HepG2 (cell line): Measurements from ENCODE around the gene CAMSAP3. TPM values are rescaled to one million over a fixed set of nuclear protein-coding genes. Genes with fewer than 3 reads are reported as not detected.

ENCODE experiments used
- ARHGAP35 ChIP-seq: sonication (generic); formaldehyde crosslinking; IDR thresholded peaks from 2 replicates; pipeline ENCODE4 v1.9.0; 2022; ENCODE audit warnings: mild to moderate bottlenecking, inconsistent platforms, moderate library complexity, missing genetic modification reagents, borderline replicate concordance
- ATF2 ChIP-seq: sonication (generic); formaldehyde crosslinking; IDR thresholded peaks from 2 replicates; pipeline ENCODE4 v1.4.0; 2020; ENCODE audit warnings: missing genetic modification reagents
- FOSL2 ChIP-seq: sonication (generic); formaldehyde crosslinking; IDR thresholded peaks from 2 replicates; pipeline ENCODE4 v1.4.0; 2020; ENCODE audit warnings: missing genetic modification reagents
- GLI4 ChIP-seq: sonication (generic); formaldehyde crosslinking; IDR thresholded peaks from 2 replicates; pipeline ENCODE4 v1.5.1; 2020; ENCODE audit warnings: missing genetic modification reagents, mild to moderate bottlenecking, moderate library complexity, borderline replicate concordance
- HES4 ChIP-seq: sonication (generic); formaldehyde crosslinking; IDR thresholded peaks from 2 replicates; pipeline ENCODE4 v1.9.0; 2021; ENCODE audit warnings: mild to moderate bottlenecking, missing genetic modification reagents, borderline replicate concordance
- MED1 ChIP-seq: sonication (generic); formaldehyde crosslinking; IDR thresholded peaks from 2 replicates; pipeline ENCODE4 v1.4.0; 2020; ENCODE audit warnings: missing genetic modification reagents
- MIER3 ChIP-seq: IDR thresholded peaks from 2 replicates; pipeline ENCODE4 v1.6.1; 2016; ENCODE audit warnings: missing compliant biosample characterization, borderline replicate concordance
- MYNN ChIP-seq: sonication (generic); formaldehyde crosslinking; IDR thresholded peaks from 2 replicates; pipeline ENCODE4 v1.4.0; 2020; ENCODE audit warnings: mild to moderate bottlenecking, low read depth, missing genetic modification reagents
- NCOA5 ChIP-seq: sonication (generic); formaldehyde crosslinking; IDR thresholded peaks from 2 replicates; pipeline ENCODE4 v1.4.0; 2020; ENCODE audit warnings: missing genetic modification reagents
- NR2F1 ChIP-seq, 2 experiments: fragments of 450-650 bp in 1 of 2; formaldehyde crosslinking in 1 of 2; IDR thresholded peaks; 2 replicates each; pipeline versions ENCODE4 v1.5.0 to v1.6.1; 2016 to 2020; ENCODE audit warnings: mild to moderate bottlenecking in 1 of 2, missing compliant biosample characterization in 1 of 2, missing genetic modification reagents in 1 of 2, moderate library complexity in 1 of 2
- RAD21 ChIP-seq: fragments of 450-650 bp; formaldehyde crosslinking; IDR thresholded peaks from 2 replicates; pipeline ENCODE4 v1.5.0; 2020; ENCODE audit warnings: mild to moderate bottlenecking
- SIN3A ChIP-seq: IDR thresholded peaks from 2 replicates; pipeline ENCODE4 v1.6.1; 2011; ENCODE audit warnings: low read depth, mild to moderate bottlenecking, control low read depth, low read length, borderline replicate concordance
- ZNF30 ChIP-seq: sonication (generic); formaldehyde crosslinking; IDR thresholded peaks from 2 replicates; pipeline ENCODE4 v1.5.0; 2020; ENCODE audit warnings: mild to moderate bottlenecking, missing genetic modification reagents
- ZNF33B ChIP-seq: sonication (generic); formaldehyde crosslinking; IDR thresholded peaks from 2 replicates; pipeline ENCODE4 v1.5.1; 2020; ENCODE audit warnings: mild to moderate bottlenecking, missing genetic modification reagents
- ZNF362 ChIP-seq: sonication (generic); formaldehyde crosslinking; IDR thresholded peaks from 2 replicates; pipeline ENCODE4 v1.4.0; 2020; ENCODE audit warnings: missing genetic modification reagents, mild to moderate bottlenecking, borderline replicate concordance
- ZNF569 ChIP-seq: sonication (generic); formaldehyde crosslinking; IDR thresholded peaks from 2 replicates; pipeline ENCODE4 v1.5.0; 2020; ENCODE audit warnings: mild to moderate bottlenecking, missing genetic modification reagents, moderate library complexity, borderline replicate concordance
- polyA plus RNA-seq, 8 experiments: library from polyadenylated mRNA; depleted of rRNA in 3 of 8; stranded (reverse) in 7 of 8; unstranded in 1 of 8; fragments of >200 nt; fragmentation: Illumina TruSeq in 4 of 8; extraction: Trizol in 4 of 8; gene quantifications; 2 replicates each; pipeline versions ENCODE4 v1.2.1 to v1.2.3, GENCODE V29; 2011 to 2016; ENCODE audit warnings: low read depth in 4 of 8, missing spikeins in 1 of 8, mixed read lengths in 1 of 8; ENCODE audit not compliant: insufficient read depth in 1 of 8
- total RNA-seq, 5 experiments: library from RNA; depleted of rRNA; stranded (reverse); fragments of >200 nt; fragmentation: Illumina TruSeq; extraction: Trizol; gene quantifications; 2 replicates each; pipeline ENCODE4 v1.2.3, GENCODE V29; 2016; ENCODE audit warnings: low read depth in 1 of 5

The CAMSAP3 gene
- total and polyA plus RNA-seq, 2 of the 13 experiments (the other 11 are each of a cell fraction or from before 2014, with no cell fraction given), result 10.8 to 11.8 TPM

GRCh38 chr19:7657131-7657751 is 61.6 kb downstream of the CAMSAP3 start (continued):
- no peak for TF ChIP-seq MYNN (CRISPR knock-in tag)
- TF ChIP-seq NR2F1 (CRISPR knock-in tag; IDR thresholded peaks at IDR 0.05), result peak; percentile 44 to 49; a peak in 1 of 4 replicates
- no peak for TF ChIP-seq ZNF30 (CRISPR knock-in tag)
- TF ChIP-seq MIER3 (CRISPR knock-in tag), result no peak
- TF ChIP-seq GLI4 (CRISPR knock-in tag), result no peak
- no peak for TF ChIP-seq ARHGAP35 (CRISPR knock-in tag)
- no peak for TF ChIP-seq ATF2 (CRISPR knock-in tag)
- TF ChIP-seq HES4, result no peak
- no peak for TF ChIP-seq MED1 (CRISPR knock-in tag)
- no peak for TF ChIP-seq FOSL2
- no peak for TF ChIP-seq ZNF33B (CRISPR knock-in tag)
- TF ChIP-seq RAD21, result no peak
- no peak for TF ChIP-seq NCOA5
- TF ChIP-seq ZNF362 (CRISPR knock-in tag), result peak; percentile 71; the same call in 1 of the 2 replicates
- TF ChIP-seq SIN3A, result no peak
- no peak for TF ChIP-seq ZNF569 (CRISPR knock-in tag)
- TF ChIP-seq, all 625 proteins: peak for 7
